Measurements from ENCODE around the gene CXCR4.

GRCh38 chr2:136085453-136086209 lies 32.3 kb downstream of the CXCR4 start:
- TF ChIP-seq POLR2AphosphoS5 (IDR thresholded peaks at IDR 0.05; ENCODE audit: low read depth, low read length) = no peak
- no peak for TF ChIP-seq POLR2A (IDR thresholded peaks at IDR 0.05; ENCODE audit: low read depth, low read length)
